ENCODE results near the gene NAA16.

DNA sequence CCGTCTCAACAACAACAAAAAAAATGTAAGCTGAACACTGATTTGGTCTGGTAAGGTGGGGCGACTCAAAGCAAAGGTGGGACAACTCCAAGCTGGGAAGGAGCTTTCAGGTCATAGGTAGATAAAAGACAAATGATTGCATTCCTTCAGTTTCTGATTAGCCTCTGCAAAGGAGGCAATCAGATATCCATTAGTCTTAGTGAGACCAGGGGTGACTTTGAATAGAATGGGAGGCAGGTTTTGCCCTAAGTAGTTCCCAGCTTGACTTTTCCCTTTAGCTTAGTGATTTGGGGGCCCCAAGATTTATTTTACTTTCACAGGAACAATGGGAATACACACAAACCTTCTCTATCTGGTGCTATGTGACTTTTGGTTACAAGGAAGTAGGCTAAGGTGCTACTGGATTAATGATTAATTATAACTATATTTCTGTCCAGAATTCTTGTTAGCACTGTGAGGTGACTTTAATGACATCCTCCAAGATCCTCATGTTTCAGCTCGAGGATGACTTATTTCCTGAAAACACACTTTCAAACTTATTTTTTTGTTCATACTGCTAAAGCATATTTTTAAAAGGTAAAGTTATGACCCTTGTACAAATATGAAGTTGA, 37.1 kb upstream of the NAA16 start:
- TF ChIP-seq ZFP3 (CRISPR knock-in tag; IDR thresholded peaks at IDR 0.05) (no peak), CSDC2 (CRISPR knock-in tag; IDR thresholded peaks at IDR 0.05) (no peak), ZNF70 (CRISPR knock-in tag; IDR thresholded peaks at IDR 0.05) (no peak), OSR1 (CRISPR knock-in tag; IDR thresholded peaks at IDR 0.05) (no peak), POU6F1 (CRISPR knock-in tag; IDR thresholded peaks at IDR 0.05; ENCODE audit: borderline replicate concordance, low read depth) (no peak), ZFP30 (CRISPR knock-in tag; IDR thresholded peaks at IDR 0.05) (no peak), TOX (CRISPR knock-in tag; IDR thresholded peaks at IDR 0.05; ENCODE audit: borderline replicate concordance) (no peak)
- TF ChIP-seq, protein P1, sequence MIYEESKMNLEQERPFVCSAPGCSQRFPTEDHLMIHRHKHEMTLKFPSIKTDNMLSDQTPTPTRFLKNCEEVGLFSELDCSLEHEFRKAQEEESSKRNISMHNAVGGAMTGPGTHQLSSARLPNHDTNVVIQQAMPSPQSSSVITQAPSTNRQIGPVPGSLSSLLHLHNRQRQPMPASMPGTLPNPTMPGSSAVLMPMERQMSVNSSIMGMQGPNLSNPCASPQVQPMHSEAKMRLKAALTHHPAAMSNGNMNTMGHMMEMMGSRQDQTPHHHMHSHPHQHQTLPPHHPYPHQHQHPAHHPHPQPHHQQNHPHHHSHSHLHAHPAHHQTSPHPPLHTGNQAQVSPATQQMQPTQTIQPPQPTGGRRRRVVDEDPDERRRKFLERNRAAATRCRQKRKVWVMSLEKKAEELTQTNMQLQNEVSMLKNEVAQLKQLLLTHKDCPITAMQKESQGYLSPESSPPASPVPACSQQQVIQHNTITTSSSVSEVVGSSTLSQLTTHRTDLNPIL (CRISPR knock-in tag; IDR thresholded peaks at IDR 0.05; ENCODE audit: low read depth): no peak
- TF ChIP-seq, protein P2, sequence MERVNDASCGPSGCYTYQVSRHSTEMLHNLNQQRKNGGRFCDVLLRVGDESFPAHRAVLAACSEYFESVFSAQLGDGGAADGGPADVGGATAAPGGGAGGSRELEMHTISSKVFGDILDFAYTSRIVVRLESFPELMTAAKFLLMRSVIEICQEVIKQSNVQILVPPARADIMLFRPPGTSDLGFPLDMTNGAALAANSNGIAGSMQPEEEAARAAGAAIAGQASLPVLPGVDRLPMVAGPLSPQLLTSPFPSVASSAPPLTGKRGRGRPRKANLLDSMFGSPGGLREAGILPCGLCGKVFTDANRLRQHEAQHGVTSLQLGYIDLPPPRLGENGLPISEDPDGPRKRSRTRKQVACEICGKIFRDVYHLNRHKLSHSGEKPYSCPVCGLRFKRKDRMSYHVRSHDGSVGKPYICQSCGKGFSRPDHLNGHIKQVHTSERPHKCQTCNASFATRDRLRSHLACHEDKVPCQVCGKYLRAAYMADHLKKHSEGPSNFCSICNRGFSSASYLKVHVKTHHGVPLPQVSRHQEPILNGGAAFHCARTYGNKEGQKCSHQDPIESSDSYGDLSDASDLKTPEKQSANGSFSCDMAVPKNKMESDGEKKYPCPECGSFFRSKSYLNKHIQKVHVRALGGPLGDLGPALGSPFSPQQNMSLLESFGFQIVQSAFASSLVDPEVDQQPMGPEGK (CRISPR knock-in tag; IDR thresholded peaks at IDR 0.05; ENCODE audit: borderline replicate concordance): no peak
